Neutrophil (primary cell): ENCODE results near the gene HIP1.

Experiments used
- H3K27ac ChIP-seq: fragments of 200-600 bp; sonication (generic); 2 replicates; pipeline ENCODE4 v1.5.1; 2016; ENCODE audit warnings: mild to moderate bottlenecking, moderate library complexity
- H3K27me3 ChIP-seq: fragments of 200-600 bp; sonication (generic); 2 replicates; pipeline ENCODE4 v1.6.0; 2016; ENCODE audit warnings: mild to moderate bottlenecking
- H3K36me3 ChIP-seq: fragments of 200-600 bp; sonication (generic); 2 replicates; pipeline ENCODE4 v1.5.1; 2017
- H3K4me1 ChIP-seq, 2 experiments: fragments of 200-600 bp in 1 of 2; sonication (generic) in 1 of 2; 1 replicate in 1 of 2; 2 replicates in 1 of 2; pipeline versions ENCODE4 v1.5.1 to v1.6.1; 2013 to 2016; ENCODE audit warnings: low read depth in 1 of 2, low read length in 1 of 2, mild to moderate bottlenecking in 1 of 2, moderate library complexity in 1 of 2; ENCODE audit not compliant: control insufficient read depth in 1 of 2, insufficient read depth in 1 of 2
- H3K4me3 ChIP-seq, 2 experiments: fragments of 200-600 bp in 1 of 2; sonication (generic) in 1 of 2; 1 replicate in 1 of 2; 2 replicates in 1 of 2; pipeline ENCODE4 v1.5.1; 2013 to 2016; ENCODE audit warnings: low read depth in 1 of 2, low read length in 1 of 2, mild to moderate bottlenecking in 1 of 2, moderate library complexity in 1 of 2
- H3K9me3 ChIP-seq: fragments of 200-600 bp; sonication (generic); 2 replicates; pipeline ENCODE4 v1.5.1; 2016
- CTCF ChIP-seq: fragments of 200-600 bp; sonication (generic); IDR thresholded peaks from 2 replicates; pipeline ENCODE4 v1.5.1; 2016; ENCODE audit warnings: antibody characterized with exemption

The HIP1 gene

GRCh38 chr7:75584354-75584753 lies 154.4 kb downstream of the HIP1 start:
- H3K36me3 ChIP-seq = peaks cover 94% of the 10 kb centered on the region
- H3K4me1 ChIP-seq = no peaks in the 10 kb centered on the region
- no peaks in the 10 kb centered on the region for H3K9me3 ChIP-seq
- H3K27me3 ChIP-seq = no peaks in the 10 kb centered on the region
- no peak overlapping the region for H3K4me3 ChIP-seq
- TF ChIP-seq CTCF = no peak
- peak overlapping the region; percentile 33 for H3K27ac ChIP-seq

- H3K27me3 ChIP-seq = no peaks in the 10 kb centered on the region
- H3K4me1 ChIP-seq = no peaks in the 10 kb centered on the region
- H3K36me3 ChIP-seq = peaks cover 99% of the 10 kb centered on the region
- H3K9me3 ChIP-seq = no peaks in the 10 kb centered on the region
- no peak overlapping the region for H3K4me3 ChIP-seq
- H3K27ac ChIP-seq = no peak overlapping the region
- no peak for TF ChIP-seq CTCF
Observed at GRCh38 chr7:75583255-75583654, 155.5 kb downstream of the HIP1 start.

DNA sequence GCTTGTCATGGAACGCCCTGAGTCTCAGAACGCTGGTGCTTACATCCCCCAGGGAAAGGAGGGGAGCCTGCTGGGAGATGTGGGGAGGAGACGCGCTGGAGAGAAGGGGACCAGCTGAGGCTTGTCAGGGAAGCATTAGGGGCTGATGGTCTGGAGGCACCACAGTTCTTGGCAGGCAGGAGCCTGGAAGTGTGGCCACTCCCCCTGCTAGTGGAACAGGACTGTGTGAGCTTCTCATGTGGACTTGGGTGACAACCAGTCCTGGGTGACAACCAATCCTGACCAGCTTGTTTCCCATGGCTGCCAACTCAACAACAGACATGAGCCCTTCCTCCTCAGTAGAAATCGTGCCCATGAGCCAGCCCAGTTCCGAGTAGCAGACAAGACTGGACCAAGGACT lies 158.8 kb downstream of the HIP1 start:
- peaks cover 99% of the 10 kb centered on the region for H3K36me3 ChIP-seq

GRCh38 chr7:75578081-75578480 lies 160.7 kb downstream of the HIP1 start:
- no peak overlapping the region for H3K27ac ChIP-seq
- no peaks in the 10 kb centered on the region for H3K4me1 ChIP-seq
- H3K9me3 ChIP-seq = no peaks in the 10 kb centered on the region
- no peaks in the 10 kb centered on the region for H3K27me3 ChIP-seq
- no peak for TF ChIP-seq CTCF
- peaks cover 96% of the 10 kb centered on the region for H3K36me3 ChIP-seq
- no peak overlapping the region for H3K4me3 ChIP-seq

More for the DNA sequence above, 158.8 kb downstream of the HIP1 start:
- Histone ChIP-seq H3K4me3 (no peak overlapping the region), H3K27me3 (no peaks in the 10 kb centered on the region), H3K9me3 (no peaks in the 10 kb centered on the region), H3K27ac (no peak overlapping the region), H3K4me1 (no peaks in the 10 kb centered on the region)
- TF ChIP-seq CTCF = no peak

DNA sequence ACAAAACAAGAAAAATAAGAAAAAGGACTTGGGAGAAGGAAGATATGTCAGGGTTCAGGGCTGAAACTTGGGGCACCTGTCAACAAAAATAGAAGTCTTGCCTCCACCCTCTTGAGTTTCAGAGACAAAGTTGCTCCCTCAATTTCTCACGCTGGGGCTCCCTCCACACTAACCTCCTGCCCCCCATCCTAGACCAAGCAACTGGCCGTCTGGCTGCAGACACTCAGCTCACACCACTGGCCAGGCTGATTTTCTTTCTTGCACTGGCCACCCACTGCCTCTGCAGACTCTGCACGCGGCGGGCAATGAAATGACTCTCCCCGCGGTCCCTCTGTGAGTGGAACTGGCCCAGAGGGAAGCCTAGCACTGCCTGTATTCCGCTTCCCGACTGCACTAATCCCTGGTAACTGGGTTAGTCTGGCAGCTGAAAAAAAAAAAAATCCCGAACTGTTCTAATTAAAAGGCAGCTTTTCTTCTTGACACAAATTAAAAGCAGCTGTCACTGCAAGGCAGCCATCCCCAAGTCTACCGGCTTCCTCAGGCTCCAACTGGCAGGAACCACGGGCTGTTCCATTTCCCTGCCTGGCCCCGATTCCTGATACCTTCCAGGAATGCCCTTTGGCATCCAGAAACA lies 163.1 kb downstream of the HIP1 start:
- TF ChIP-seq CTCF = no peak
- H3K27ac ChIP-seq = no peak overlapping the region
- no peaks in the 10 kb centered on the region for H3K9me3 ChIP-seq
- no peak overlapping the region for H3K4me3 ChIP-seq
- peaks cover 93% of the 10 kb centered on the region for H3K36me3 ChIP-seq
- H3K4me1 ChIP-seq = no peaks in the 10 kb centered on the region
- H3K27me3 ChIP-seq = no peaks in the 10 kb centered on the region
